HepG2 (cell line): ENCODE data around the gene AP3D1. TPM values are rescaled to one million over a fixed set of nuclear protein-coding genes. Genes with fewer than 3 reads are reported as not detected.
A peak's percentile ranks its signal among the peaks of the same experiment; 100 is the strongest.

Experiments used
- ATF1 ChIP-seq: IDR thresholded peaks from 2 replicates; pipeline ENCODE4 v1.6.1; 2016; ENCODE audit warnings: mild to moderate bottlenecking, control low read depth
- CBFB ChIP-seq: sonication (generic); formaldehyde crosslinking; IDR thresholded peaks from 2 replicates; pipeline ENCODE4 v1.4.0; 2020; ENCODE audit warnings: missing genetic modification reagents
- GABPB1 ChIP-seq: IDR thresholded peaks from 2 replicates; pipeline ENCODE4 v1.6.1; 2016; ENCODE audit warnings: mild to moderate bottlenecking, missing genetic modification reagents, moderate library complexity, missing compliant biosample characterization
- HNF4A ChIP-seq: sonication (generic); formaldehyde crosslinking; IDR thresholded peaks from 2 replicates; pipeline ENCODE4 v1.4.0; 2020; ENCODE audit warnings: missing genetic modification reagents
- KDM5A ChIP-seq: fragments of 200-600 bp; sonication (generic); IDR thresholded peaks from 2 replicates; pipeline ENCODE4 v1.7.0; 2018; ENCODE audit warnings: antibody characterized with exemption, mild to moderate bottlenecking, low read length, borderline replicate concordance
- MAZ ChIP-seq, 2 experiments: sonication (generic) in 1 of 2; formaldehyde crosslinking in 1 of 2; IDR thresholded peaks; 2 replicates each; pipeline versions ENCODE4 v1.5.0 to v1.6.1; 2012 to 2020; ENCODE audit warnings: low read depth in 2 of 2, mild to moderate bottlenecking in 2 of 2, borderline replicate concordance in 1 of 2, improper control_type of control experiment in 1 of 2, low read length in 1 of 2, missing genetic modification reagents in 1 of 2, moderate library complexity in 1 of 2
- MBNL3 ChIP-seq: fragments of 250-450 bp; sonication (Bioruptor Pico); conservative IDR thresholded peaks from 2 replicates; pipeline ENCODE4 v1.8.0; 2022; ENCODE audit warnings: mild to moderate bottlenecking, inconsistent platforms
- MTA1 ChIP-seq: sonication (generic); formaldehyde crosslinking; IDR thresholded peaks from 2 replicates; pipeline ENCODE4 v1.4.0; 2020; ENCODE audit warnings: missing genetic modification reagents, mild to moderate bottlenecking, borderline replicate concordance
- NR2C2 ChIP-seq: sonication (generic); formaldehyde crosslinking; IDR thresholded peaks from 2 replicates; pipeline ENCODE4 v1.4.0; 2020; ENCODE audit warnings: missing genetic modification reagents, mild to moderate bottlenecking, moderate library complexity, borderline replicate concordance
- RAD51 ChIP-seq: fragments of 450-650 bp; IDR thresholded peaks from 2 replicates; pipeline ENCODE4 v1.6.1; 2016; ENCODE audit warnings: borderline replicate concordance
- SAFB2 ChIP-seq: sonication (generic); formaldehyde crosslinking; IDR thresholded peaks from 2 replicates; pipeline ENCODE4 v1.5.1; 2020; ENCODE audit warnings: missing genetic modification reagents, low read depth, mild to moderate bottlenecking, borderline replicate concordance
- SRY ChIP-seq: sonication (generic); formaldehyde crosslinking; IDR thresholded peaks from 2 replicates; pipeline ENCODE4 v1.8.0; 2022; ENCODE audit warnings: mild to moderate bottlenecking, missing genetic modification reagents
- STAG1 ChIP-seq: sonication (generic); formaldehyde crosslinking; IDR thresholded peaks from 2 replicates; pipeline ENCODE4 v1.4.0; 2020; ENCODE audit warnings: missing genetic modification reagents
- TCF7 ChIP-seq: sonication (generic); IDR thresholded peaks from 2 replicates; pipeline ENCODE4 v1.6.1; 2016; ENCODE audit warnings: antibody characterized with exemption, low read depth
- TERF1 ChIP-seq: sonication (generic); formaldehyde crosslinking; IDR thresholded peaks from 2 replicates; pipeline ENCODE4 v1.8.0; 2022; ENCODE audit warnings: mild to moderate bottlenecking, missing genetic modification reagents, moderate library complexity
- ZFP36L2 ChIP-seq: sonication (generic); formaldehyde crosslinking; IDR thresholded peaks from 2 replicates; pipeline ENCODE4 v1.4.0; 2020; ENCODE audit warnings: missing genetic modification reagents
- ZFP82 ChIP-seq: sonication (generic); formaldehyde crosslinking; IDR thresholded peaks from 2 replicates; pipeline ENCODE4 v1.5.1; 2020; ENCODE audit warnings: mild to moderate bottlenecking, missing genetic modification reagents, borderline replicate concordance
- ZNF256 ChIP-seq: sonication (generic); formaldehyde crosslinking; conservative IDR thresholded peaks from 2 replicates; pipeline ENCODE4 v1.4.0; 2020; ENCODE audit warnings: missing genetic modification reagents
- ZNF317 ChIP-seq: sonication (generic); formaldehyde crosslinking; IDR thresholded peaks from 2 replicates; pipeline ENCODE4 v1.5.0; 2020; ENCODE audit warnings: mild to moderate bottlenecking, missing genetic modification reagents
- ZNF350 ChIP-seq: sonication (generic); formaldehyde crosslinking; IDR thresholded peaks from 2 replicates; pipeline ENCODE4 v1.4.0; 2020; ENCODE audit warnings: mild to moderate bottlenecking, low read depth, missing genetic modification reagents, borderline replicate concordance
- ZNF44 ChIP-seq: sonication (generic); formaldehyde crosslinking; IDR thresholded peaks from 2 replicates; pipeline ENCODE4 v1.5.1; 2020; ENCODE audit warnings: mild to moderate bottlenecking, missing genetic modification reagents
- ZNF569 ChIP-seq: sonication (generic); formaldehyde crosslinking; IDR thresholded peaks from 2 replicates; pipeline ENCODE4 v1.5.0; 2020; ENCODE audit warnings: mild to moderate bottlenecking, missing genetic modification reagents, moderate library complexity, borderline replicate concordance
- ZNF572 ChIP-seq: sonication (generic); formaldehyde crosslinking; IDR thresholded peaks from 2 replicates; pipeline ENCODE4 v1.5.1; 2020; ENCODE audit warnings: mild to moderate bottlenecking, missing genetic modification reagents
- ZNF605 ChIP-seq: sonication (generic); formaldehyde crosslinking; IDR thresholded peaks from 2 replicates; pipeline ENCODE4 v1.8.0; 2022; ENCODE audit warnings: mild to moderate bottlenecking, missing genetic modification reagents
- ZNF619 ChIP-seq: sonication (generic); formaldehyde crosslinking; IDR thresholded peaks from 2 replicates; pipeline ENCODE4 v1.4.0; 2020; ENCODE audit warnings: mild to moderate bottlenecking, missing genetic modification reagents
- ZNF678 ChIP-seq: sonication (generic); formaldehyde crosslinking; IDR thresholded peaks from 2 replicates; pipeline ENCODE4 v1.4.0; 2020; ENCODE audit warnings: mild to moderate bottlenecking, missing genetic modification reagents
- polyA plus RNA-seq, 8 experiments: library from polyadenylated mRNA; depleted of rRNA in 3 of 8; stranded (reverse) in 7 of 8; unstranded in 1 of 8; fragments of >200 nt; fragmentation: Illumina TruSeq in 4 of 8; extraction: Trizol in 4 of 8; gene quantifications; 2 replicates each; pipeline versions ENCODE4 v1.2.1 to v1.2.3, GENCODE V29; 2011 to 2016; ENCODE audit warnings: low read depth in 4 of 8, missing spikeins in 1 of 8, mixed read lengths in 1 of 8; ENCODE audit not compliant: insufficient read depth in 1 of 8
- total RNA-seq, 5 experiments: library from RNA; depleted of rRNA; stranded (reverse); fragments of >200 nt; fragmentation: Illumina TruSeq; extraction: Trizol; gene quantifications; 2 replicates each; pipeline ENCODE4 v1.2.3, GENCODE V29; 2016; ENCODE audit warnings: low read depth in 1 of 5
- TF ChIP-seq, protein P1 (sequence below): sonication (generic); formaldehyde crosslinking; IDR thresholded peaks from 2 replicates; pipeline ENCODE4 v1.5.1; 2020; ENCODE audit warnings: missing genetic modification reagents, mild to moderate bottlenecking, borderline replicate concordance
- TF ChIP-seq, protein P2 (sequence below): sonication (generic); formaldehyde crosslinking; IDR thresholded peaks from 2 replicates; pipeline ENCODE4 v1.5.0; 2020; ENCODE audit warnings: missing genetic modification reagents, mild to moderate bottlenecking, borderline replicate concordance

AP3D1 gene
- total and polyA plus RNA-seq, 2 of the 13 experiments (the other 11 are each of a cell fraction or from before 2014, with no cell fraction given), result 68.0 to 82.6 TPM

- no peak for TF ChIP-seq MAZ (IDR thresholded peaks at IDR 0.05; ENCODE audit: borderline replicate concordance, low read depth, low read length)
- 0 out of 2 replicates have a peak, but pooled peaks have one; percentile 34 for TF ChIP-seq MAZ (CRISPR knock-in tag; IDR thresholded peaks at IDR 0.05; ENCODE audit: low read depth)
- TF ChIP-seq RAD51, result no peak
- peak; percentile 72 for TF ChIP-seq NR2C2 (CRISPR knock-in tag)
- no peak; the same call in none of the 2 replicates for TF ChIP-seq HNF4A
- no peak for TF ChIP-seq TCF7
- TF ChIP-seq TERF1 (CRISPR knock-in tag), result no peak
- peak; percentile 78; the same call in 1 of the 2 replicates for TF ChIP-seq GABPB1 (CRISPR knock-in tag)
- no peak for TF ChIP-seq ZFP36L2
- 0 out of 2 replicates have a peak, but pooled peaks have one; percentile 23 for TF ChIP-seq ZNF44
- TF ChIP-seq, protein P1, sequence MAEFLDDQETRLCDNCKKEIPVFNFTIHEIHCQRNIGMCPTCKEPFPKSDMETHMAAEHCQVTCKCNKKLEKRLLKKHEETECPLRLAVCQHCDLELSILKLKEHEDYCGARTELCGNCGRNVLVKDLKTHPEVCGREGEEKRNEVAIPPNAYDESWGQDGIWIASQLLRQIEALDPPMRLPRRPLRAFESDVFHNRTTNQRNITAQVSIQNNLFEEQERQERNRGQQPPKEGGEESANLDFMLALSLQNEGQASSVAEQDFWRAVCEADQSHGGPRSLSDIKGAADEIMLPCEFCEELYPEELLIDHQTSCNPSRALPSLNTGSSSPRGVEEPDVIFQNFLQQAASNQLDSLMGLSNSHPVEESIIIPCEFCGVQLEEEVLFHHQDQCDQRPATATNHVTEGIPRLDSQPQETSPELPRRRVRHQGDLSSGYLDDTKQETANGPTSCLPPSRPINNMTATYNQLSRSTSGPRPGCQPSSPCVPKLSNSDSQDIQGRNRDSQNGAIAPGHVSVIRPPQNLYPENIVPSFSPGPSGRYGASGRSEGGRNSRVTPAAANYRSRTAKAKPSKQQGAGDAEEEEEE (CRISPR knock-in tag), result no peak
- no peak for TF ChIP-seq KDM5A
- TF ChIP-seq STAG1 (CRISPR knock-in tag), result peak; percentile 64
- TF ChIP-seq ZNF350 (CRISPR knock-in tag), result peak; percentile 44; the same call in 1 of the 2 replicates
- TF ChIP-seq ZNF256 (CRISPR knock-in tag), result no peak
- no peak for TF ChIP-seq ZNF572 (CRISPR knock-in tag)
- TF ChIP-seq ZNF678 (CRISPR knock-in tag), result no peak
- no peak for TF ChIP-seq ZFP82
- TF ChIP-seq, protein P2, sequence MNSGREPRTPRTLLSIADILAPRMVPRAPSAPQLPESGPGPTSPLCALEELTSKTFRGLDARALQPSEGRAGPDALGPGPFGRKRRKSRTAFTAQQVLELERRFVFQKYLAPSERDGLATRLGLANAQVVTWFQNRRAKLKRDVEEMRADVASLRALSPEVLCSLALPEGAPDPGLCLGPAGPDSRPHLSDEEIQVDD, result no peak
- no peak for TF ChIP-seq SRY (CRISPR knock-in tag)
- no peak for TF ChIP-seq ZNF569 (CRISPR knock-in tag)
- TF ChIP-seq ZNF619, result no peak
- TF ChIP-seq MTA1 (CRISPR knock-in tag), result peak; percentile 72
- 0 out of 2 replicates have a peak, but pooled peaks have one; percentile 27 for TF ChIP-seq CBFB (CRISPR knock-in tag)
- 0 out of 2 replicates have a peak, but pooled peaks have one; percentile 29 for TF ChIP-seq ZNF605
- TF ChIP-seq MBNL3 (CRISPR knock-in tag), result no peak
- TF ChIP-seq ATF1 (CRISPR knock-in tag), result no peak
- no peak; the same call in 1 of the 2 replicates for TF ChIP-seq SAFB2 (CRISPR knock-in tag)
- 0 out of 2 replicates have a peak, but pooled peaks have one; percentile 52 for TF ChIP-seq ZNF317 (CRISPR knock-in tag)
Observed at GRCh38 chr19:2171349-2172145, 20.2 kb upstream of the AP3D1 start (continued).
